GM12878 (cell line): ENCODE data around the gene SCAF8. TPM values are rescaled to one million over a fixed set of nuclear protein-coding genes. Genes with fewer than 3 reads are reported as not detected.

Source experiments
- BCL11A ChIP-seq: IDR thresholded peaks from 2 replicates; pipeline ENCODE4 v1.6.1; 2011; ENCODE audit warnings: low read depth, low read length
- CBX3 ChIP-seq: fragments of 200-600 bp; sonication (generic); IDR thresholded peaks from 2 replicates; pipeline ENCODE4 v1.6.1; 2016; ENCODE audit warnings: low read depth, borderline replicate concordance
- CTCF ChIP-seq, 3 experiments: IDR thresholded peaks in 2 of 3; conservative IDR thresholded peaks in 1 of 3; 2 replicates each; pipeline ENCODE4 v1.5.1; 2011; ENCODE audit warnings: low read depth in 3 of 3, low read length in 3 of 3, mild to moderate bottlenecking in 3 of 3, control low read depth in 2 of 3, moderate library complexity in 2 of 3, inconsistent platforms in 1 of 3, mixed read lengths in 1 of 3; ENCODE audit not compliant: control insufficient read depth in 2 of 3, insufficient read depth in 1 of 3; ENCODE audit errors: extremely low read depth in 1 of 3
- HDAC2 ChIP-seq: fragments of 200-600 bp; sonication (generic); IDR thresholded peaks from 2 replicates; pipeline ENCODE4 v1.6.1; 2017
- HSF1 ChIP-seq: fragments of 150-350 bp; IDR thresholded peaks from 2 replicates; pipeline ENCODE4 v1.6.1; 2014; ENCODE audit warnings: mild to moderate bottlenecking, low read depth, low read length
- IKZF1 ChIP-seq: fragments of 450-650 bp; conservative IDR thresholded peaks from 2 replicates; pipeline ENCODE4 v1.6.1; 2017; ENCODE audit warnings: antibody characterized with exemption, mild to moderate bottlenecking
- IKZF2 ChIP-seq, 2 experiments: fragments of 450-650 bp; IDR thresholded peaks; 2 replicates each; pipeline ENCODE4 v1.6.1; 2017; ENCODE audit warnings: mild to moderate bottlenecking in 2 of 2, moderate library complexity in 2 of 2
- LARP7 ChIP-seq: fragments of 450-650 bp; IDR thresholded peaks from 2 replicates; pipeline ENCODE4 v1.6.1; 2017; ENCODE audit warnings: mild to moderate bottlenecking
- MTA3 ChIP-seq: IDR thresholded peaks from 2 replicates; pipeline ENCODE4 v1.6.1; 2012; ENCODE audit warnings: low read length, inconsistent platforms, borderline replicate concordance
- NBN ChIP-seq: fragments of 450-650 bp; IDR thresholded peaks from 2 replicates; pipeline ENCODE4 v1.6.1; 2016
- NFXL1 ChIP-seq: fragments of 450-650 bp; IDR thresholded peaks from 2 replicates; pipeline ENCODE4 v1.6.1; 2017; ENCODE audit warnings: antibody characterized with exemption, mild to moderate bottlenecking, borderline replicate concordance
- PAX8 ChIP-seq: fragments of 450-650 bp; IDR thresholded peaks from 2 replicates; pipeline ENCODE4 v1.6.1; 2017; ENCODE audit warnings: mild to moderate bottlenecking, moderate library complexity
- RAD51 ChIP-seq: fragments of 450-650 bp; IDR thresholded peaks from 2 replicates; pipeline ENCODE4 v1.6.1; 2016; ENCODE audit warnings: moderate library complexity, mild to moderate bottlenecking, inconsistent platforms
- RBBP5 ChIP-seq: fragments of 200-600 bp; sonication (generic); conservative IDR thresholded peaks from 2 replicates; pipeline ENCODE4 v1.6.1; 2016
- RELA ChIP-seq: fragments of 450-650 bp; IDR thresholded peaks from 2 replicates; pipeline ENCODE4 v1.8.0; 2014; ENCODE audit warnings: borderline replicate concordance; ENCODE audit not compliant: partially characterized antibody
- RELB ChIP-seq: fragments of 450-650 bp; IDR thresholded peaks from 2 replicates; pipeline ENCODE4 v1.6.1; 2017; ENCODE audit warnings: low read depth, mild to moderate bottlenecking, moderate library complexity
- TAF1 ChIP-seq: IDR thresholded peaks from 2 replicates; pipeline ENCODE4 v1.6.1; 2011; ENCODE audit warnings: mild to moderate bottlenecking, low read depth, low read length, borderline replicate concordance
- YBX1 ChIP-seq: fragments of 450-650 bp; IDR thresholded peaks from 2 replicates; pipeline ENCODE4 v1.6.1; 2016; ENCODE audit warnings: antibody characterized with exemption
- ZZZ3 ChIP-seq: IDR thresholded peaks from 2 replicates; pipeline ENCODE4 v1.6.1; 2011; ENCODE audit warnings: low read depth; ENCODE audit not compliant: control insufficient read depth, insufficient read length
- polyA plus RNA-seq, 11 experiments: library from polyadenylated mRNA; depleted of rRNA in 4 of 11; unstranded in 6 of 11; stranded (reverse) in 5 of 11; fragments of >200 nt; fragmentation: Nextera tagmentation in 4 of 11; fragmentation: Illumina TruSeq in 1 of 11; extraction: Ambion mirVana in 4 of 11; extraction: Trizol in 1 of 11; gene quantifications; 1 replicate in 1 of 11; 2 replicates in 10 of 11; pipeline versions ENCODE4 v1.2.1 to v1.2.3, GENCODE V29; 2011 to 2016; ENCODE audit warnings: inconsistent platforms in 2 of 11, missing spikeins in 2 of 11, low read depth in 1 of 11
- total RNA-seq, 4 experiments: library from RNA; depleted of rRNA in 3 of 4; stranded (reverse); fragments of >200 nt in 3 of 4; fragmentation: Illumina TruSeq in 1 of 4; extraction: Trizol in 1 of 4; gene quantifications; 2 replicates each; pipeline versions ENCODE4 v1.2.1 to v1.2.3, GENCODE V29; 2013 to 2021
- TF ChIP-seq, protein P1 (sequence below): fragments of 450-650 bp; IDR thresholded peaks from 2 replicates; pipeline ENCODE4 v1.6.1; 2017; ENCODE audit warnings: mild to moderate bottlenecking, moderate library complexity

The SCAF8 gene
- total and polyA plus RNA-seq, 10 of the 15 experiments (the other 5 are each of a cell fraction or from before 2014, with no cell fraction given), result 8.1 to 28.8 (median 15.9) TPM

- TF ChIP-seq CTCF (IDR thresholded peaks at IDR 0.05 in 2 of 3, conservative IDR thresholded peaks at IDR 0.05 in 1 of 3; ENCODE audit: control insufficient read depth in 2 of 3, extremely low read depth in 1 of 3, insufficient read depth in 1 of 3, low read depth in 3 of 3, low read length in 3 of 3) (no peak), ZZZ3 (no peak), RELA (no peak), MTA3 (no peak), HDAC2 (no peak), YBX1 (no peak), RBBP5 (no peak), BCL11A (no peak), IKZF2 (IDR thresholded peaks at IDR 0.05) (no peak), CBX3 (no peak), NBN (0 out of 2 replicates have a peak, but pooled peaks have one; percentile 23), TAF1 (0 out of 2 replicates have a peak, but pooled peaks have one; percentile 54), LARP7 (no peak), NFXL1 (no peak), HSF1 (no peak), PAX8 (no peak), RELB (peak; percentile 48; the same call in 1 of the 2 replicates), RAD51 (no peak), IKZF1 (no peak; the same call in 1 of the 2 replicates)
- TF ChIP-seq, protein P1, sequence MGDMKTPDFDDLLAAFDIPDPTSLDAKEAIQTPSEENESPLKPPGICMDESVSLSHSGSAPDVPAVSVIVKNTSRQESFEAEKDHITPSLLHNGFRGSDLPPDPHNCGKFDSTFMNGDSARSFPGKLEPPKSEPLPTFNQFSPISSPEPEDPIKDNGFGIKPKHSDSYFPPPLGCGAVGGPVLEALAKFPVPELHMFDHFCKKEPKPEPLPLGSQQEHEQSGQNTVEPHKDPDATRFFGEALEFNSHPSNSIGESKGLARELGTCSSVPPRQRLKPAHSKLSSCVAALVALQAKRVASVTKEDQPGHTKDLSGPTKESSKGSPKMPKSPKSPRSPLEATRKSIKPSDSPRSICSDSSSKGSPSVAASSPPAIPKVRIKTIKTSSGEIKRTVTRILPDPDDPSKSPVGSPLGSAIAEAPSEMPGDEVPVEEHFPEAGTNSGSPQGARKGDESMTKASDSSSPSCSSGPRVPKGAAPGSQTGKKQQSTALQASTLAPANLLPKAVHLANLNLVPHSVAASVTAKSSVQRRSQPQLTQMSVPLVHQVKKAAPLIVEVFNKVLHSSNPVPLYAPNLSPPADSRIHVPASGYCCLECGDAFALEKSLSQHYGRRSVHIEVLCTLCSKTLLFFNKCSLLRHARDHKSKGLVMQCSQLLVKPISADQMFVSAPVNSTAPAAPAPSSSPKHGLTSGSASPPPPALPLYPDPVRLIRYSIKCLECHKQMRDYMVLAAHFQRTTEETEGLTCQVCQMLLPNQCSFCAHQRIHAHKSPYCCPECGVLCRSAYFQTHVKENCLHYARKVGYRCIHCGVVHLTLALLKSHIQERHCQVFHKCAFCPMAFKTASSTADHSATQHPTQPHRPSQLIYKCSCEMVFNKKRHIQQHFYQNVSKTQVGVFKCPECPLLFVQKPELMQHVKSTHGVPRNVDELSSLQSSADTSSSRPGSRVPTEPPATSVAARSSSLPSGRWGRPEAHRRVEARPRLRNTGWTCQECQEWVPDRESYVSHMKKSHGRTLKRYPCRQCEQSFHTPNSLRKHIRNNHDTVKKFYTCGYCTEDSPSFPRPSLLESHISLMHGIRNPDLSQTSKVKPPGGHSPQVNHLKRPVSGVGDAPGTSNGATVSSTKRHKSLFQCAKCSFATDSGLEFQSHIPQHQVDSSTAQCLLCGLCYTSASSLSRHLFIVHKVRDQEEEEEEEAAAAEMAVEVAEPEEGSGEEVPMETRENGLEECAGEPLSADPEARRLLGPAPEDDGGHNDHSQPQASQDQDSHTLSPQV, result no peak
Observed at GRCh38 chr6:154733626-154734382, 588 bp downstream of the SCAF8 start (continued).
